ENCODE data around the gene MCUR1. TPM values are rescaled to one million over a fixed set of nuclear protein-coding genes. Genes with fewer than 3 reads are reported as not detected.

Gene MCUR1
- total and polyA plus RNA-seq, 10 of the 15 experiments (the other 5 are each of a cell fraction or from before 2014, with no cell fraction given), result 4.4 to 43.9 (median 18.3) TPM

GRCh38 chr6:13743736-13744127, 70.6 kb downstream of the MCUR1 start:
- Histone ChIP-seq H3K36me3 (ENCODE audit: control insufficient read depth in 2 of 2, insufficient read depth in 2 of 2, low read length in 1 of 2) (no peaks in the 10 kb centered on the region), H3K9me3 (replicated peaks; ENCODE audit: control insufficient read depth, insufficient read depth, low read length) (no peaks in the 10 kb centered on the region; the same call in 2 of the 3 replicates), H3K4me1 (ENCODE audit: control insufficient read depth, insufficient read depth, low read length) (no peaks in the 10 kb centered on the region), H4K20me1 (ENCODE audit: control insufficient read depth, insufficient read depth) (no peaks in the 10 kb centered on the region), H3K4me2 (ENCODE audit: control insufficient read depth, insufficient read depth) (no peak overlapping the region), H3K9ac (ENCODE audit: control insufficient read depth, insufficient read depth, low read length) (no peak overlapping the region), H3K27me3 (replicated peaks in 1 of 2; ENCODE audit: control insufficient read depth in 2 of 2, insufficient read depth in 2 of 2, low read length in 1 of 2) (no peaks in the 10 kb centered on the region), H2AFZ (ENCODE audit: control insufficient read depth, low read depth, low read length) (no peak overlapping the region), H3K27ac (ENCODE audit: control insufficient read depth, insufficient read depth) (no peak overlapping the region), H3K4me3 (no peak overlapping the region), H3K79me2 (ENCODE audit: control insufficient read depth, insufficient read depth, low read length) (no peaks in the 10 kb centered on the region)
- FAIRE-seq (no peak), ATAC-seq (no peak), DNase-seq (ENCODE audit: low read depth, low spot score) (no peak)
- ChIA-PET RAD21 (ENCODE audit: unreplicated experiment) (no interaction called here), CTCF (no interaction called here), POLR2A (no interaction called here), SMC1A (ENCODE audit: uncharacterized antibody, unreplicated experiment) (interaction anchor here (0.6 to 1.3 kb wide), 2 partner anchors 51 to 56 kb away, joined by 3 read pairs; no protein-coding TSS in a partner anchor)
- no TSS peak for BruUV-seq (replicated peaks)
- in situ Hi-C loops (cut with MboI), result no loop called here
- WGBS (ENCODE audit: insufficient coverage, insufficient replicate concordance, low lambda C conversion rate, missing lambda C conversion rate), result 90% methylated on average over 7 of the region's 7 CpGs
- intact Hi-C loops (cut with micrococcal nuclease; ENCODE audit: unreplicated experiment), result no loop called here
- no peak for TF ChIP-seq GABPA (IDR thresholded peaks at IDR 0.05; ENCODE audit: low read depth)
- TF ChIP-seq NFYB (IDR thresholded peaks at IDR 0.05; ENCODE audit: insufficient read depth, low read depth, low read length), result peak; percentile 47; the same call in 1 of the 2 replicates

- ChIA-PET RAD21 (ENCODE audit: unreplicated experiment) (no interaction called here), CTCF (no interaction called here), POLR2A (no interaction called here), SMC1A (ENCODE audit: uncharacterized antibody, unreplicated experiment) (interaction anchor here (0.6 to 1.3 kb wide), 2 partner anchors 50 to 56 kb away, joined by 3 read pairs; no protein-coding TSS in a partner anchor)
- H2AFZ ChIP-seq (ENCODE audit: control insufficient read depth, low read depth, low read length), result no peak overlapping the region
- no peaks in the 10 kb centered on the region for H3K36me3 ChIP-seq (ENCODE audit: control insufficient read depth in 2 of 2, insufficient read depth in 2 of 2, low read length in 1 of 2)
- ATAC-seq (no peak), FAIRE-seq (no peak), DNase-seq (ENCODE audit: low read depth, low spot score) (no peak)
- no peaks in the 10 kb centered on the region for H4K20me1 ChIP-seq (ENCODE audit: control insufficient read depth, insufficient read depth)
- TF ChIP-seq FOXK2 (IDR thresholded peaks at IDR 0.05) (no peak), HDAC6 (IDR thresholded peaks at IDR 0.05; ENCODE audit: unreplicated experiment) (no peak), YBX1 (IDR thresholded peaks at IDR 0.05) (no peak)
- in situ Hi-C loops (cut with MboI) (no loop called here), intact Hi-C loops (cut with micrococcal nuclease; ENCODE audit: unreplicated experiment) (no loop called here)
- H3K4me3 ChIP-seq, result no peak overlapping the region
- H3K27ac ChIP-seq (ENCODE audit: control insufficient read depth, insufficient read depth), result no peak overlapping the region
- H3K4me1 ChIP-seq (ENCODE audit: control insufficient read depth, insufficient read depth, low read length), result no peaks in the 10 kb centered on the region
- no peaks in the 10 kb centered on the region; the same call in 2 of the 3 replicates for H3K9me3 ChIP-seq (replicated peaks; ENCODE audit: control insufficient read depth, insufficient read depth, low read length)
- no peaks in the 10 kb centered on the region for H3K27me3 ChIP-seq (replicated peaks in 1 of 2; ENCODE audit: control insufficient read depth in 2 of 2, insufficient read depth in 2 of 2, low read length in 1 of 2)
- no TSS peak for BruUV-seq (replicated peaks)
- WGBS (ENCODE audit: insufficient coverage, insufficient replicate concordance, low lambda C conversion rate, missing lambda C conversion rate), result 60% methylated on average over 56 of the region's 56 CpGs
- H3K4me2 ChIP-seq (ENCODE audit: control insufficient read depth, insufficient read depth), result no peak overlapping the region
- H3K79me2 ChIP-seq (ENCODE audit: control insufficient read depth, insufficient read depth, low read length), result no peaks in the 10 kb centered on the region
- no peak overlapping the region for H3K9ac ChIP-seq (ENCODE audit: control insufficient read depth, insufficient read depth, low read length)
These were observed 71.2 kb downstream of the MCUR1 start for GRCh38 chr6:13742961-13743735.

Data from GM12878 (cell line).